Testis (tissue), 2 donors: Measurements from ENCODE around the gene PPM1M.

ENCODE experiments used
- POLR2A ChIP-seq: fragments of 450-650 bp; IDR thresholded peaks from one replicate; pipeline ENCODE4 v1.6.1; 2017; ENCODE audit warnings: antibody characterized with exemption, mild to moderate bottlenecking, moderate library complexity
- TF ChIP-seq, protein P1 (sequence below), 3 experiments: fragments of 450-650 bp in 2 of 3; fragments of 200-600 bp in 1 of 3; sonication (generic) in 1 of 3; IDR thresholded peaks; one replicate each; pipeline ENCODE4 v1.5.1; 2016 to 2019; ENCODE audit warnings: antibody characterized with exemption in 3 of 3, mild to moderate bottlenecking in 2 of 3, moderate library complexity in 1 of 3

DNA sequence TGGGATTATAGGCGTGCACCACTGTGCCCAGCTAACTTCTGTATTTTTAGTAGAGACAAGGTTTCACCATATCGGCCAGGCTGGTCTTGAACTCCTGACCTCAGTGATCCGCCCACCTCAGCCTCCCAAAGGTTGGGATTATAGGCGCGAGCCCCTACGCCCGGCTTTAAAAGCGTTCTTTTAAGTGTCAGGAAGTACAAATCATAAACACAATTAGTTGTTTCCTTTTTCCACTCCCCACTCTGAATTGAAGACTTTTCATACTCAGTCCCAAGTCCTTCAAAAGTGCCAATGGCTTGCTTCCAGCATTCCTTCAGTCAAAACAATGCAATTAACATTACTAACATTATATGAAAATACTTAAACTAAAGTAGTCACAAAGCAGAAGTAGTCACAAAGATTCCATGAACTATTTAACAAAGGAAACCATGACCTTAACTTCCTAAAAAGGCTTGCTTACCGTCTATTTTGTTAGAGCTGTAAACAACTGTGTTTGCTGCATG is 24.7 kb downstream of the PPM1M start:
- TF ChIP-seq, protein P1, sequence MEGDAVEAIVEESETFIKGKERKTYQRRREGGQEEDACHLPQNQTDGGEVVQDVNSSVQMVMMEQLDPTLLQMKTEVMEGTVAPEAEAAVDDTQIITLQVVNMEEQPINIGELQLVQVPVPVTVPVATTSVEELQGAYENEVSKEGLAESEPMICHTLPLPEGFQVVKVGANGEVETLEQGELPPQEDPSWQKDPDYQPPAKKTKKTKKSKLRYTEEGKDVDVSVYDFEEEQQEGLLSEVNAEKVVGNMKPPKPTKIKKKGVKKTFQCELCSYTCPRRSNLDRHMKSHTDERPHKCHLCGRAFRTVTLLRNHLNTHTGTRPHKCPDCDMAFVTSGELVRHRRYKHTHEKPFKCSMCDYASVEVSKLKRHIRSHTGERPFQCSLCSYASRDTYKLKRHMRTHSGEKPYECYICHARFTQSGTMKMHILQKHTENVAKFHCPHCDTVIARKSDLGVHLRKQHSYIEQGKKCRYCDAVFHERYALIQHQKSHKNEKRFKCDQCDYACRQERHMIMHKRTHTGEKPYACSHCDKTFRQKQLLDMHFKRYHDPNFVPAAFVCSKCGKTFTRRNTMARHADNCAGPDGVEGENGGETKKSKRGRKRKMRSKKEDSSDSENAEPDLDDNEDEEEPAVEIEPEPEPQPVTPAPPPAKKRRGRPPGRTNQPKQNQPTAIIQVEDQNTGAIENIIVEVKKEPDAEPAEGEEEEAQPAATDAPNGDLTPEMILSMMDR (IDR thresholded peaks at IDR 0.05), result no peak
- no peak for TF ChIP-seq POLR2A
